HG03095 (cell line): Measurements from ENCODE around the gene NTPCR.

Experiments used
- ATAC-seq: cut with Tn5 transposase; IDR thresholded peaks from one replicate; pipeline ENCODE4 v1.9.1; 2021; ENCODE audit warnings: moderate library complexity; ENCODE audit not compliant: unreplicated experiment

The NTPCR gene

DNA sequence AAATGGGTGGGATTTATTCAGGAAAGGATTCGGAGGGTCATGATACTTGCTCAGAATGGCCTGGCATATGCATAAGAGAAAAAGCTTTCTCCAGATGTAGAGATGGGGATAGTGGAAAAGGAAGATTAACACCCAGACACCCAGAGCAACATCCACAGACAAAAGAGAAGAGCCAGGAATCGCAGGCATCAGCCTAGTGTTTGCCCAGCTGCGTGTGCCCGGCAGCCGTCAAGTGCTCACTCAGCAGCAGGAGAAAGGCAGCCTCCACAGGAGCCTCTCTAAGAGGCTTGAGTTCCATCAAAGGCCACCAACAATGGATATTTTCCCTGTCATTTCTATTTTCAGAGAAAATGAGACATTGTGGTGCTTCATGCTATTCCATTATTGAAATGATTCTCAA, 54.7 kb downstream of the NTPCR start:
- no peak for ATAC-seq

DNA sequence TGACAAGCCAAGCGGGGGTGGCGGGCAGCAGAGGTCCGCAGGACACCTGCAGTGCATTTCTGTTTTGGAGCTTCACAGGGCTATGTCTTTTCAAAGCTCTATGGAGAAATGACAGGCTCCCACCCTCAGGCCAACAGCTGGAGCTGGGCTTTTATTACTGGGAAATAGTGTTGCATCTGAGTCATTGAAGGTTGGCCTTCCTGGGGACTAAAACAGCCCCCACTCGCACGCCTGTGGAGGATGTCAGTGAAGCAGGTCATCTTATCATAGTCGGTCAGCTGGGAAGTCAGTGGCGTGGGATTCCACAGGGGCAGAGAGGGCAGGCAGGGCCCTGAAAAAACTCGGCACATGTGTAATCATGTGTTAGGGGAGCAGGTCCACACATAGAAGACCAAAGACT, 55.3 kb downstream of the NTPCR start:
- no peak for ATAC-seq

GRCh38 chr1:233006108-233006507, 55.7 kb downstream of the NTPCR start:
- no peak for ATAC-seq

- ATAC-seq = no peak
Observed at GRCh38 chr1:233006541-233006973, 56.1 kb downstream of the NTPCR start.

DNA sequence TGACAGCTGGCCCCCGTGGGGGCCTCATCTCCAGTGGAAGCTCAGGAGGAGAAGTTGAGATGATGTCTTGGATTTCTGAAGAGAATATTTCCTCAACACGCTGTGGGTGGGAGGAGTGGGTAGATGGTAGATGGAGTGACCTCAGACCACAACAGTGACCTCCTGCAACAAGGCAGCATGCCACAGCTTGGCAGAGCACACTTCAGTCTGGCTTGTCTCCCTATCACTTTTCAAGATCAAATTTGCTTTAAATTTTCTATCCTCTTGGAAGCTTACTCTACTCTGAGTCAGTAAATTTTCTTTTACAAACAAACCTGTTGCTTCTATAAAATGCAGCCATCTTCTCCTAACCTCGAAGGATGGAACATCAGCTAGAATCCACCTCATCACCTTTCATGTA, 59.7 kb downstream of the NTPCR start:
- ATAC-seq = no peak

DNA sequence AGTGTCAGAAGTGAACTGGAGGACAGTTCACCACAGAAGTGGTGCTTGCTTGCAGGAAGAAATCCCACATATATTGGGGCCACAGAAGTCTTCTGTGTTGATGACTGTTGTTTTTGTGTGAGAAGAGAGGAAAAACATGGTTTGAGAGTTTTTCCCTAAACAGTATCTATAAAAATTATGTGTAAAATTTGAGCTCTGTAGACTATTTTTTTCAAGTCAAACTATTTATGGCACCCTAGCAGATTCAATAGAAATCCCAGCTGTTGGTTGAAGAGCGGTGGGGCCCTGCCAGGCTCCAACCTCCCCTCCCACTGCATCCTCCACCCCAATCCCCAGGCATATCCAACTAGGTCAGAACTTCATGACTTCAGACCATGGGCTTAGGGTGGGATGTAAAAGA, 61.6 kb downstream of the NTPCR start:
- no peak for ATAC-seq

- no peak for ATAC-seq
Observed at GRCh38 chr1:233015965-233016364, 65.6 kb downstream of the NTPCR start.

GRCh38 chr1:233016798-233017197, 66.4 kb downstream of the NTPCR start:
- no peak for ATAC-seq

DNA sequence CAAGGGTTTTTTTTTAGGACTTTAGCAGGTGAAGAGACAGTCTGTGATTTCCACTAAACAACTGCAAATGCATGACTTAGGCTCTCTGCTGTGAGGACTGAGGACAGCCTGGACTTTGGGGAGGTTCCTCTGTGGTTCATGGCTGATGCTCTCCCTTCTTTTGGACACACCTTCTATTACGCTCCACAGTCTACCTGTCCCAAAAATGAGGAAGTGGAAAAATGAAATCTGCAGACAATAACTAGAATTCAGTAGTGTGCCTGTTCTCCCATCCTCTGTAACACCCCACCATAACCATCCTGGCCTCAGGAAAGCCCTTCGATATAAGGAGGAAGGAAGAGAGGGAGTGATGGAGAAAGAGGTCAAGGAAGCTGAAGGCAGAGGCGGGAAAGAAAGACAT, 68.7 kb downstream of the NTPCR start:
- no peak for ATAC-seq

GRCh38 chr1:233019778-233020325, 69.4 kb downstream of the NTPCR start:
- ATAC-seq = no peak

DNA sequence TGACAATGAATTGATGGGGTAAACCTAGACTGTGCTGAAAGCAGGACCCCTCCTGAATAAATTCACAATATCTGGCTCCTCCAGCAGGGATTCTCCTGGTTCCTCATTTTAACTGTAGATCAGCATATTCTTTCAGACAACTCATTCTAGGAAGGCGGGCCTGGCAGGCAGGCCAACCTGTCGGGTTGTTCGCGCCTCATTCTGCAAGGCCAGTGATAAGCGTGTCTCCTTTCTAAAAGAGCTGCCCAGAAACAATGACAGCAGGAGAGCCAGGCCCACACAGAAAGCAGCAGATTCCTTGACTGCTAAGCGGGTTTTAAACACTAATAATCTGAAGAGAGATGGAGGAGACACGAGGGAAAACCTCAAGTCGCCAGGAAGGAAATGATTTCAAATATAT, 70.0 kb downstream of the NTPCR start:
- ATAC-seq = no peak

DNA sequence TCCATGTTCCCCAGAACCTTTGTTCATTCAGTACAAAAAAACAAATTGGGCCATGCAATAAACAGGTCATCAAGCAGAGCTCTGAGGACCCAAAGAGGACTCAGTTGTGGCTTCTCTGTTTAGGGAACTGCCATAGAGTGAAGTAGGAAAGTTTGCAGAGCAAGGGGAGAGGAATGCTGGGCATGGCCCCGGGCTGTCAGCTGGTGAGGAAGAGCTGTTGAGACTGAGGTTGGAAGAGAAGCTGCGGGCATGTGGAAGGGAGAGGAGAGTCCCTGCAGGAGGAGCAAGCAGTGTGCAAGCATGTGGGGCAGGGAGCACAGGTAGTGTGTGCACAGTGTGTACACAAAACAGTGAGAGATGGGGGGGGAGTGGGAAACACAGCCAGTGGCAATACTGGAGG, 71.8 kb downstream of the NTPCR start:
- ATAC-seq = no peak

DNA sequence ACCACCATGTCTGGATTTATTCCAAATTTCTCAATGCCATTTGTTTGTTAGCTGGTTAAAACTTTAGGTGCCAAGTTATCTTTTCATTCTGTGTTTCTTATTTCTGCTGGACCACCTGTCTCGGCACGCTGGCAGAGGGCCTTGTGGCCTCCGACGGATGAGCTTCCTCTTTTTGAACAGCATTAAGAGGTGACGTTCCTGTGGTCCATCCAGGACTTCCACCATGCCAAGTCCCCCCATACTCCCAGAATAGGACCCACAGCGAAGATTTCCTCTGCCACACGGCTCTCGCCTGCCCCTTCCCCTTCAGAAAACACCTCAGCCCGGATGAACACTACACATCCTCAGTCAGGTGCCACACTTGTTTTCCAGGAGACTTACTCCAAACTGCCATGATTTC, 73.8 kb downstream of the NTPCR start:
- no peak for ATAC-seq

DNA sequence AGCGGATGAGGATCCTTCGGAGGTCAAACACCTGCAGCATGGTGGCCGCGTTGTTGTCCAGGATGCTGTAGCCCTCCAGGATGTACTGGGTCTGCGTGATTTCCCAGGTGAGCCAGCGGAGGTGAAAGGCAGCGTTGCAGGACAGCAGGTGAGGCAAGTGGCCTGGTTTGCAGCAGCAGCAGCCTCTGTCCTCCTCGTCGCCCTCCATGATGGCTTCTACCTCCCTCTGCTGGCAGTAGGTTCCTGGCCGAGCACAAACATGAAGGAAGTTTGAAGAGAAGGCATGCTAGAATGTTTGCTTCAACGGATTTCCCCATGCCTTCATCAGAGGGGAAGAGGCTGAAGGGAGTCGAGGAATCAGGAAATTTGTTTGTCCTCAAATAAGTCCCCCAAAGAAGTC, 74.7 kb downstream of the NTPCR start:
- ATAC-seq = no peak

DNA sequence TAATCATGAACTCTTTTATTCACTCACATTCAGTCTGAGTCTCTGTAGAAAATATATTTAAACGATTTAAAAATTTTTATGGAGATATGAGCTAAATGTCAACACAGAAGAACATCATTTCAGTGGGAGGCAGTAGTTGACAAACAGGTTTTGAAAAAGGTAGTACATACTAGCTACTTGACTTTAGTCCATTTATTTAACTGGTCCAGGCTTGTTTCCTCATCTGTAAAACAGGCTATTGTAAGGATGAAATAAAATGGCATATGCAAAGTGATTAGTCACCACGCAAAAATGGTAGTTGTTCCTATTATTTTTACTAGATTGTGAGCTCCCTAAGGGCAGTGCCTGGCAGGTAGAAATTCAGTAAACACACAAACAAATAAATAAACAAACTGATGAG, 75.2 kb downstream of the NTPCR start:
- no peak for ATAC-seq

DNA sequence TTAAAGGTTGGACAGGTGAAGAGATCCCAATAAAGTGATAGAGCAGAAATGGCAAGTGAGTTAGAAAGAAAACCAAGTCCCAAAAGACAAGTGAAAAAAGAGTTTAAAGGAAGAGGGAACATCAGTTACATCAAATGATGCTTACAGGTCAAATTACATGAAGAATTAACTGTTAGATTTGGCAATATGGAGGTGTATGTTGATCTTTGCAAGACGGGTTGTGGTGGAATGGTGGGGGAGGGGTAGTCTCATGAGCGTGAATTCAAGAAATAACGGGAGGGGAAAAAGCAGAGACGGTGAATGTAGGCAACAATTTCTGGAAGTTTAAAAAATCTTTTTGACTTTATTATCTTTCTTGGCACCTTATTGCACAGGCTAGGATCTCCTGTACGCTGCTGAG, 76.6 kb downstream of the NTPCR start:
- no peak for ATAC-seq

- no peak for ATAC-seq
Observed at GRCh38 chr1:233031521-233031920, 81.1 kb downstream of the NTPCR start.

DNA sequence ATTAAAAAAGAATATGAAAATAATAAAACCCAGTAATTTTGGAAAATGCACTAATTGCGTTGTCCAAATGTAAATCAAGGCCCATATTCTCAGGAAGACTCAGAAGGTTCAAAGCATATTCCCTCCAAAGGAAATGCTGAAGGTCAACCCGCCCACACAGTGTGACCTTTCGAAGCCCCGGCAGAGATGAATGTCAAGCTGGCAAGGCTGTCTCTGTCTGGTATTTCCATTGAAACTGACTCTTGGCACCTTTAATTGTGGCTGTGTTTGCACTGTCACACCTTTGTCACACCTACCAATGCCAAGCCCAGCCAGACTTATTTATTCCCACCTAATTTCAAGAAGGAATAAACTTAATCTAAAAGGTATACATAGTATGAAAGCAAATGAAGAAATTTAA, 82.5 kb downstream of the NTPCR start:
- ATAC-seq = no peak

- ATAC-seq = no peak
Observed at GRCh38 chr1:233033361-233033760, 83.0 kb downstream of the NTPCR start.
